Cardiac muscle cell (in vitro differentiated cells and primary cell): ENCODE data around the gene GMIP. TPM values are rescaled to one million over a fixed set of nuclear protein-coding genes. Genes with fewer than 3 reads are reported as not detected.

ENCODE experiments used
- DNase-seq, 2 donors: peaks; one replicate each; pipeline versions ENCODE4 v3.0.0 to v3.0.0-alpha.2; 2010 to 2017; ENCODE audit warnings: low read depth in 1 of 2, low spot score in 1 of 2
- H3K27ac ChIP-seq: fragments of 200-600 bp; sonication (generic); 2 replicates; pipeline ENCODE4 v1.5.1; 2016
- H3K27me3 ChIP-seq: fragments of 200-600 bp; sonication (generic); 2 replicates; pipeline ENCODE4 v1.6.0; 2016; ENCODE audit warnings: control low read depth
- H3K36me3 ChIP-seq: fragments of 200-600 bp; sonication (generic); 2 replicates; pipeline ENCODE4 v1.5.1; 2016; ENCODE audit warnings: control low read depth
- H3K4me1 ChIP-seq: fragments of 200-600 bp; sonication (generic); 2 replicates; pipeline ENCODE4 v1.8.1; 2017; ENCODE audit warnings: low read depth, mild to moderate bottlenecking, mixed run types
- H3K4me3 ChIP-seq: fragments of 200-600 bp; sonication (generic); 2 replicates; pipeline ENCODE4 v1.5.1; 2016; ENCODE audit warnings: mild to moderate bottlenecking
- H3K9me3 ChIP-seq: fragments of 200-600 bp; sonication (generic); 2 replicates; pipeline ENCODE4 v1.5.1; 2017; ENCODE audit warnings: low read depth, mild to moderate bottlenecking, control low read depth
- polyA plus RNA-seq: library from polyadenylated mRNA; unstranded; fragments of >200 nt; fragmentation: Nextera tagmentation; extraction: Ambion mirVana; gene quantifications from 2 replicates; pipeline ENCODE4 v1.2.1, GENCODE V29; 2016
- total RNA-seq: library from RNA; depleted of rRNA; stranded (reverse); fragments of >200 nt; gene quantifications from 2 replicates; pipeline ENCODE4 v1.2.3, GENCODE V29; 2016
- TF ChIP-seq, protein P1 (sequence below): IDR thresholded peaks from 2 replicates; pipeline ENCODE4 v1.5.1; 2012; ENCODE audit warnings: low read depth, mild to moderate bottlenecking, low read length

The GMIP gene
- total and polyA plus RNA-seq, 2 experiments from 2014 or later: 12.4 to 13.7 TPM

DNA sequence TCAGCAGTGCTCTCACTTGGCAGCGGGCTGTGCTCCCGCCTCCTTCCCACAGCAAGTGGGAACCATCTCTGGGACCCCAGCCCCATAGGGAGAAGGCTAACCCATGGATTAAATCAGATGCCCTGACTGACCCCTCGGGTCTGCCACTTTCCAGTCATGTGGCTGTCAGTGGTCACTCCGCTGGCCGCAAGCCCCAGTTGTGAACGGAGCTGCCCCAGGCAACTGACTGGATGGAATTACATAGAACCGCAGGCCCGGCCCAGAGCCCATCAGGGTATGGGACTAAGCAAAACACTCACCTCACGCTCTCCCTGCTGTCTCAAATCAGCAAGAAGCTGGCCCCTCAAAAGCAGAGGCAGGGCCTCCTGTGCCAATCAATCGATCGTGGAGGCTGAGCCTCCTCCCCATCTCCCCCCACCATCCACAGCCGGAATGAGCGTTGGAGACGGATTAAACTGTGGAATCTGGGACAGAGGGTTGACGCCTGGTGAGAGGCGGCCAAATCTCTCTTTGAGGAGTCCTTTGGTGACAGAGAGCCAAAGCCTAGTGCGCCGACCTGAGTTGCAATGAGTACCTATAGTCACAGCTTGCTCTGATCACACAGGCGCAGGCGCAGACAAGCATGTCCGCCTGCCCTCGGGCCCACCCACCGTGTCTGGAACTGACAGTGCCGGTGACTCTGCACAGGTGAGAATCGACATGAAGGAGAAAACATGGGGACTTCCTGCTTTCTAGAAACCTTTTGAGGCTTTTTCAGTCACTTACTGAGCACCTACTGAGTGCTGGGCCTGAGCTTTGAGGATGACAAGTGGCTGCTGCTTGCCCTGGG lies 63.7 kb downstream of the GMIP start:
- Histone ChIP-seq H3K36me3 (no peaks in the 10 kb centered on the region), H3K4me1 (no peaks in the 10 kb centered on the region), H3K9me3 (no peaks in the 10 kb centered on the region), H3K27ac (no peak overlapping the region), H3K4me3 (no peak overlapping the region), H3K27me3 (no peaks in the 10 kb centered on the region)
- DNase-seq: no peak
- TF ChIP-seq, protein P1, sequence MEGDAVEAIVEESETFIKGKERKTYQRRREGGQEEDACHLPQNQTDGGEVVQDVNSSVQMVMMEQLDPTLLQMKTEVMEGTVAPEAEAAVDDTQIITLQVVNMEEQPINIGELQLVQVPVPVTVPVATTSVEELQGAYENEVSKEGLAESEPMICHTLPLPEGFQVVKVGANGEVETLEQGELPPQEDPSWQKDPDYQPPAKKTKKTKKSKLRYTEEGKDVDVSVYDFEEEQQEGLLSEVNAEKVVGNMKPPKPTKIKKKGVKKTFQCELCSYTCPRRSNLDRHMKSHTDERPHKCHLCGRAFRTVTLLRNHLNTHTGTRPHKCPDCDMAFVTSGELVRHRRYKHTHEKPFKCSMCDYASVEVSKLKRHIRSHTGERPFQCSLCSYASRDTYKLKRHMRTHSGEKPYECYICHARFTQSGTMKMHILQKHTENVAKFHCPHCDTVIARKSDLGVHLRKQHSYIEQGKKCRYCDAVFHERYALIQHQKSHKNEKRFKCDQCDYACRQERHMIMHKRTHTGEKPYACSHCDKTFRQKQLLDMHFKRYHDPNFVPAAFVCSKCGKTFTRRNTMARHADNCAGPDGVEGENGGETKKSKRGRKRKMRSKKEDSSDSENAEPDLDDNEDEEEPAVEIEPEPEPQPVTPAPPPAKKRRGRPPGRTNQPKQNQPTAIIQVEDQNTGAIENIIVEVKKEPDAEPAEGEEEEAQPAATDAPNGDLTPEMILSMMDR: no peak

Other genes starting within 250 kb of the GMIP start
- 72.9 and 98.3 TPM in 2 replicates for gene GATAD2A, start 238.0 kb downstream of the GMIP start, total RNA-seq
- 32.3 and 39.4 TPM in 2 replicates for gene GATAD2A, start 238.0 kb downstream of the GMIP start, polyA plus RNA-seq
- gene TSSK6, start 128.1 kb downstream of the GMIP start, total RNA-seq: 4.1 and 11.9 TPM in 2 replicates
- gene TSSK6, start 128.1 kb downstream of the GMIP start, polyA plus RNA-seq: 0.60 and 1.5 TPM in 2 replicates
- gene NDUFA13, start 127.4 kb downstream of the GMIP start, total RNA-seq: 119 and 172 TPM in 2 replicates
- gene NDUFA13, start 127.4 kb downstream of the GMIP start, polyA plus RNA-seq: 806 and 843 TPM in 2 replicates
- 10.6 and 12.5 TPM in 2 replicates for gene YJEFN3, start 114.7 kb downstream of the GMIP start, total RNA-seq
- gene YJEFN3, start 114.7 kb downstream of the GMIP start, polyA plus RNA-seq: 23.0 and 29.9 TPM in 2 replicates
- 7.5 and 8.4 TPM in 2 replicates for gene CILP2, start 105.4 kb downstream of the GMIP start, total RNA-seq
- gene CILP2, start 105.4 kb downstream of the GMIP start, polyA plus RNA-seq: 2.2 and 6.7 TPM in 2 replicates
- 6.7 and 11.8 TPM in 2 replicates for gene PBX4, start 25.0 kb downstream of the GMIP start, total RNA-seq
- 10.3 and 10.9 TPM in 2 replicates for gene PBX4, start 25.0 kb downstream of the GMIP start, polyA plus RNA-seq
- gene LPAR2, start 15.4 kb downstream of the GMIP start, total RNA-seq: 29.7 and 39.9 TPM in 2 replicates
- gene LPAR2, start 15.4 kb downstream of the GMIP start, polyA plus RNA-seq: 56.6 and 62.2 TPM in 2 replicates
- gene ATP13A1, start 20.0 kb upstream of the GMIP start, total RNA-seq: 117 and 216 TPM in 2 replicates
- 58.0 and 67.9 TPM in 2 replicates for gene ATP13A1, start 20.0 kb upstream of the GMIP start, polyA plus RNA-seq
- gene ZNF101, start 25.2 kb upstream of the GMIP start, total RNA-seq: 5.7 and 6.0 TPM in 2 replicates
- gene ZNF101, start 25.2 kb upstream of the GMIP start, polyA plus RNA-seq: 4.9 and 5.9 TPM in 2 replicates
- 4.2 and 5.5 TPM in 2 replicates for gene ZNF14, start 89.5 kb upstream of the GMIP start, total RNA-seq
- 9.6 and 11.0 TPM in 2 replicates for gene ZNF14, start 89.5 kb upstream of the GMIP start, polyA plus RNA-seq
- 49.9 and 55.0 TPM in 2 replicates for gene ZNF506, start 178.1 kb upstream of the GMIP start, total RNA-seq
- 9.3 and 18.0 TPM in 2 replicates for gene ZNF506, start 178.1 kb upstream of the GMIP start, polyA plus RNA-seq
- 16.9 and 19.2 TPM in 2 replicates for gene ZNF253, start 222.2 kb upstream of the GMIP start, total RNA-seq
- 24.8 and 26.7 TPM in 2 replicates for gene ZNF253, start 222.2 kb upstream of the GMIP start, polyA plus RNA-seq